ENCODE data around the gene CCDC85B.
"Not testable (repeated sequence)": the region's sequence is repeated elsewhere in the genome, so short reads cannot be mapped to it uniquely, and the experiment has no call there.

The CCDC85B gene

GRCh38 chr11:65890324-65891218, at the start of gene CCDC85B:
TSS of gene CCDC85B (plus strand) at chr11:65890673. CDS start at chr11:65890784, 111 bp downstream.
- in situ Hi-C loops (cut with MboI; ENCODE audit: low sequenced_read_pairs): no loop called here

DNA sequence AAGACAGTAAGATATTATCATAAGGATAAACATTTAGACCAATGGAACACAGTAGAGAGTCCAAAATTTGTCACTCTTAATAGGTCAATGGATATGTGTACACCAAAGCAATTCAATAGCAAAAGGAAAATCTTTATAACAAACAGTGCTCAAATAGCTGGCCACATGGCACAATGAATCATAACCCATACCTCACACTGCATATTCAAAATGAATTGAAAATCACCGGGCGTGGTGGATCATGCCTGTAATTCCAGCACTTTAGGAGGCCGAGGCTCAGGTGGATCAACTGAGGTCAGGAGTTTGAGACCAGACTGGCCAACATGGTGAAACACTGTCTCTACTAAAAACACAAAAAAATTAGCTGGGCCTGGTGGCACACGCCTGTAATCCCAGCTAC, 48.3 kb upstream of the CCDC85B start:
- in situ Hi-C loops (cut with MboI; ENCODE audit: low sequenced_read_pairs): no loop called here

- in situ Hi-C loops (cut with MboI; ENCODE audit: low sequenced_read_pairs): no loop called here
Observed at GRCh38 chr11:65843811-65844210, 46.7 kb upstream of the CCDC85B start.

- in situ Hi-C loops (cut with MboI; ENCODE audit: low sequenced_read_pairs): no loop called here
Observed at GRCh38 chr11:65844231-65844872, 46.1 kb upstream of the CCDC85B start.

- in situ Hi-C loops (cut with MboI; ENCODE audit: low sequenced_read_pairs): no loop called here
Observed at GRCh38 chr11:65847746-65848145, 42.7 kb upstream of the CCDC85B start.

- in situ Hi-C loops (cut with MboI; ENCODE audit: low sequenced_read_pairs): not testable (repeated sequence)
Observed at GRCh38 chr11:65848693-65849092, 41.8 kb upstream of the CCDC85B start.

GRCh38 chr11:65849366-65849765, 41.1 kb upstream of the CCDC85B start:
- in situ Hi-C loops (cut with MboI; ENCODE audit: low sequenced_read_pairs): no loop called here

GRCh38 chr11:65849771-65850216, 40.7 kb upstream of the CCDC85B start:
- in situ Hi-C loops (cut with MboI; ENCODE audit: low sequenced_read_pairs): no loop called here

DNA sequence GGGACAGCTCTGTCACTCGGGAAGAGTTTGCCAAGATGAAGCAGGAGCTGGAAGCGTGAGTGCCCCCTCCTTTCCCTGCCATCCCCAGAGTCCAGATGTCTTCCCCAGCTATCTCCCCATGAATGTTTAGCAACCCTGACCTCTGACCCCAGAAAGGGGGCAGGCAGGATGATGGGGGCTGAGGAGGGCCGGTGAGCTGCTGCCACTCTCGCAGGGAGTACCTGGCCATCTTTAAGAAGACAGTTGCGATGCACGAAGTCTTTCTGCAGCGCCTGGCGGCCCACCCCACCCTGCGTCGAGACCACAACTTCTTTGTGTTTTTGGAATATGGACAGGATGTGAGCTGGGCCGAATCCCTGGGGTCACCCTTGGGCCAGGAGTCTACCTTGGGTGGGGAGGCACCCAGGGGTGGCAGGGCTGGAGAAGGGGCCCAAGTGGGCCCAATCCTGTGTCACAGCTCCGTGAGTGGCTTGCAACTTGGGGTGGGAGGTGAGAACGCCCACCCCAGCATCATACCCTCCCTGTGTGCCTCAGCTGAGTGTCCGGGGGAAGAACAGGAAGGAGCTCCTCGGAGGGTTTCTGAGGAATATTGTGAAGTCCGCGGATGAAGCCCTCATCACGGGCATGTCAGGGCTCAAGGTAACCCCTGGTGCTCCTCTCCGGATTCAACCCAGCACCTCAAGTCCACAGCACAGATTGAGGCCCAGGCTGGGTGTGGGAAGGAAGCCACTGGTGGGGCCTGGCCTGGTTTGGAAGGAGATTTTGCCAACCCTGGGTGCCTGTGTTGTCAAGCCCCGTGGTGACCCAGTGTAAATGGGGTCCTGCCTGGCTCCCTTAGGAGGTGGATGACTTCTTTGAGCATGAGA, 40.0 kb upstream of the CCDC85B start:
- in situ Hi-C loops (cut with MboI; ENCODE audit: low sequenced_read_pairs): no loop called here

- in situ Hi-C loops (cut with MboI; ENCODE audit: low sequenced_read_pairs): no loop called here
Observed at GRCh38 chr11:65851083-65851579, 39.3 kb upstream of the CCDC85B start.

- in situ Hi-C loops (cut with MboI; ENCODE audit: low sequenced_read_pairs): no loop called here
Observed at GRCh38 chr11:65851811-65852507, 38.5 kb upstream of the CCDC85B start.

- in situ Hi-C loops (cut with MboI; ENCODE audit: low sequenced_read_pairs): no loop called here
Observed at GRCh38 chr11:65852508-65853245, 37.8 kb upstream of the CCDC85B start.

DNA sequence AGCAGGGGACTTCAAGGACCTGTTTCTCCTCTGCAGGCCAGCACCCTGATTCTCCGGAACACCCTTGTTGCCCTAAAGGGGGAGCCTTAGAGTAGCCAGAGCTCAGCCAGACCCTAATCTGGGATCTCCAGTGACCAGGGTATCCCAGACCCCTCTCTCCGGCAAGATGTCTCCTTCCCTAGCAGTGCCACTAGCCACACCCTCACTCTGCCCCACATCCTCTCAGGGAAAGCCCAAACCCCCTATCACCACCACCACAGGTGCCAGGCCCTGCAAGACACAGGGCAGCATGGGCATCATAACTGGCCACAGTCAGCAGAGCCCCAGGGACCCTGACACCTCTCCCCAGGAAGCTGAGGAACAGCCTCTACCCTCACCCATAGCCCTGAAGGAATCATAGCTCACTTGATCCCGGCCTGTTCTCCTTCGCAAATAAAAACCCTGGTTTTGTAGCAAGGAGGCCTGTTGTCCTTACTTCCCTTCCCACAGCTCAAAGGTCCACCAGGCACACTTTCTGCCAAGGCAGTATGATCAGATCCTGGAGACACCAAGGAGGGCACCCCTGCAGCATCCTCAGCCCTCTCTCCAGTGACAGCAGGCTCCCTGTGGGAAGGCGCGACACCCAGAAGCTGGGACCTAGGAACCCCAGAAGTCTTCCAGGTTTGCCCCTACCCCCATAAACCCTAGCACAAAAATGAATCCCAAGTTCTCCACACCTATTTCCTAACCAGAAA, 37.1 kb upstream of the CCDC85B start:
- in situ Hi-C loops (cut with MboI; ENCODE audit: low sequenced_read_pairs): no loop called here

DNA sequence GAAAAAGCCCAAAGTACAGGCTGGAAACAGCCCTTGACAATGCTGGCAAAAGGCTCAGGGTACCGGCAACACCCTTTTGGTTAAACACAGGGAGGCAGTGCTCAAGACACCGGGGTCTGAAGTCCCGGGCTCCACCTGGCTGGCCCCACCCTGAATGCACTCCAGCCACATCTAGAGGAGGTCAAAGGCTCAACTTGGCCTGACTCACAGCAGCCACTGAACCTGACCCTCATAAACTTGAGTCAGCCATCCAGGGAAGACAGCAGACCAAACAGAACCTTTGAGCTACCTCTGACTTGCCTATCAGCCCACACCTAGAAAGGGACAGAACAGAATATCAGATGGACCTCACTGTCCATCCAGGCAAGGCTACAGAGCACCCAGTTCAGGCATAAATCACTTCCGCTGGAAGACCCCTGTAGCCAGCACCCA, 36.3 kb upstream of the CCDC85B start:
- in situ Hi-C loops (cut with MboI; ENCODE audit: low sequenced_read_pairs): no loop called here

GRCh38 chr11:65854852-65855837, 35.3 kb upstream of the CCDC85B start:
- in situ Hi-C loops (cut with MboI; ENCODE audit: low sequenced_read_pairs): no loop called here

- in situ Hi-C loops (cut with MboI; ENCODE audit: low sequenced_read_pairs): no loop called here
Observed at GRCh38 chr11:65855927-65856363, 34.5 kb upstream of the CCDC85B start.

DNA sequence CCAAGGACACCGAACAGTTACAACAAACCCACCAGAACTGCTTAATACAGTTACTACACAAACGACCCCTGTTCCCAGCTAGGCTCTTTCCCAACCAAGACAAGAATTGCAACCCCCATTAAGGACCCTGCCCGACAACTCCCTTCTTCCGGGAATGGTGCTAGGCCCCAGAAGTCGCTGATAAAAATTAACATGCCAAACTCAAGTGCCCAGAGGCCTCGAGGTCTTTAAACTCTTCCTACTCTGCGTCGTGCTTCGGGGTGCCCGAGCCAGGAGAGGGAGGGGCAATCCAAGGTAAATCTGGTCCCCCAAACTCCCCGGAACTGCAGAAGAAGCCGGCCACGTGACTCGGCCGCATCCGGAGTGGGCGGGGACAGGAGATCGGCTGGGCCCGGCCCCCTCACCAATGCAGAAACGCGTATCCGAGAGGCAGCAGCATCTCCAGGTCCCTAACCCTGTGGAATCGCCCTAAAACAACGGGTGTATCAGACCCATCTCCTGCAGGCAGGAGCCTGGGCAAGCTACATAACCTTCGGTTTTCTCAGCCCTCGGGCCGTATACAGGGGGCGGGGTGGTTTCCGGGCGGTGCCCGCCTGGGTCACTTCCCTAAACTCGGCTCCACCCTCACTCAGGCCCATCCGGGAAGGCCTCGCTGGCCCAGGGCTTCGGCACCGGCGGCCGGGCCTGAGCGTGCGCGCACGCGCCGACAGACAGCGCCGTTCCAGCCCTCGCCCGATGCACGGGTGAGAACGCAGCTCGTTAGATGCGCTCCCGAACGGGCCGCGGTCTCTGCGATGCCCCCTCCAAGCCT, 33.6 kb upstream of the CCDC85B start:
- in situ Hi-C loops (cut with MboI; ENCODE audit: low sequenced_read_pairs): no loop called here
